ENCODE measurements around the gene DHH. TPM values are rescaled to one million over a fixed set of nuclear protein-coding genes. Genes with fewer than 3 reads are reported as not detected.

Gene DHH
- total RNA-seq, 1 donor from 2014 or later = 0.52 TPM

- no peak for DNase-seq (ENCODE audit: low read depth)
These were observed 5.7 kb downstream of the DHH start for GRCh38 chr12:49088932-49089330.

GRCh38 chr12:49088150-49088931, 6.3 kb downstream of the DHH start:
- TF ChIP-seq CTCF (conservative IDR thresholded peaks at IDR 0.05; ENCODE audit: low read depth, low read length) = peak; percentile 84
- peak overlapping the region; percentile 7 for H3K4me3 ChIP-seq (ENCODE audit: low read depth, low read length)
- peak; percentile 58 for DNase-seq (ENCODE audit: low read depth)

More at GRCh38 chr12:49088932-49089330, 5.7 kb downstream of the DHH start:
- H3K4me3 ChIP-seq (ENCODE audit: low read depth, low read length) = no peak overlapping the region
- TF ChIP-seq CTCF (conservative IDR thresholded peaks at IDR 0.05; ENCODE audit: low read depth, low read length) = no peak

- DNase-seq (ENCODE audit: low read depth) = no peak
- no peak overlapping the region for H3K4me3 ChIP-seq (ENCODE audit: low read depth, low read length)
- TF ChIP-seq CTCF (conservative IDR thresholded peaks at IDR 0.05; ENCODE audit: low read depth, low read length) = no peak
These were observed 8.5 kb downstream of the DHH start for GRCh38 chr12:49086116-49086515.

GRCh38 chr12:49084438-49084837, 10.2 kb downstream of the DHH start:
- no peak for DNase-seq (ENCODE audit: low read depth)
- H3K4me3 ChIP-seq (ENCODE audit: low read depth, low read length) = no peak overlapping the region
- no peak for TF ChIP-seq CTCF (conservative IDR thresholded peaks at IDR 0.05; ENCODE audit: low read depth, low read length)

- DNase-seq (ENCODE audit: low read depth) = no peak
- TF ChIP-seq CTCF (conservative IDR thresholded peaks at IDR 0.05; ENCODE audit: low read depth, low read length) = no peak
- no peak overlapping the region for H3K4me3 ChIP-seq (ENCODE audit: low read depth, low read length)
These were observed 14.8 kb downstream of the DHH start for GRCh38 chr12:49079793-49080192.

- no peak for TF ChIP-seq CTCF (conservative IDR thresholded peaks at IDR 0.05; ENCODE audit: low read depth, low read length)
- no peak overlapping the region for H3K4me3 ChIP-seq (ENCODE audit: low read depth, low read length)
- no peak for DNase-seq (ENCODE audit: low read depth)
These were observed 23.6 kb downstream of the DHH start for GRCh38 chr12:49070971-49071370.
